ENCODE results near the gene ZBTB4. TPM values are rescaled to one million over a fixed set of nuclear protein-coding genes. Genes with fewer than 3 reads are reported as not detected.
"Not testable (repeated sequence)": the region's sequence is repeated elsewhere in the genome, so short reads cannot be mapped to it uniquely, and the experiment has no call there.

The ZBTB4 gene
- total RNA-seq, 3 donors from 2014 or later (not counting 1 experiment from before 2014, with no cell fraction given), result 64.0 to 72.5 (median 68.4) TPM

GRCh38 chr17:7476951-7477350 lies 2.5 kb downstream of the ZBTB4 start:
- H3K9me3 ChIP-seq (ENCODE audit: control insufficient read depth, insufficient read depth, low read length), result no peaks in the 10 kb centered on the region
- H3K27me3 Mint-ChIP-seq (ENCODE audit: low read depth in 2 of 2), result no peaks in the 10 kb centered on the region
- H3K9me3 Mint-ChIP-seq, result no peaks in the 10 kb centered on the region
- H3K4me3 ChIP-seq (ENCODE audit: low read length), result no peak overlapping the region
- no peaks in the 10 kb centered on the region for H3K36me3 ChIP-seq (ENCODE audit: control insufficient read depth, insufficient read depth, low read length)
- DNase-seq (no peak), ATAC-seq (no peak)
- no peak for TF ChIP-seq CTCF (IDR thresholded peaks at IDR 0.05)
- H3K27ac ChIP-seq (ENCODE audit: low read length), result peak overlapping the region; percentile 94
- intact Hi-C loops (cut with micrococcal nuclease), result no loop called here
- peak overlapping the region; percentile 97 for H3K4me3 Mint-ChIP-seq
- no peaks in the 10 kb centered on the region for H3K36me3 Mint-ChIP-seq
- H3K4me1 ChIP-seq (ENCODE audit: control insufficient read depth, insufficient read depth, low read length), result peaks cover 56% of the 10 kb centered on the region
- 94% methylated on average over 5 of the region's 5 CpGs for WGBS (ENCODE audit: insufficient coverage)
- peak overlapping the region; percentile 98 to 100 for H3K27ac Mint-ChIP-seq
- H3K27me3 ChIP-seq (ENCODE audit: control insufficient read depth, insufficient read depth, low read length), result no peaks in the 10 kb centered on the region
- peaks cover 56 to 67% of the 10 kb centered on the region in 2 donors for H3K4me1 Mint-ChIP-seq

DNA sequence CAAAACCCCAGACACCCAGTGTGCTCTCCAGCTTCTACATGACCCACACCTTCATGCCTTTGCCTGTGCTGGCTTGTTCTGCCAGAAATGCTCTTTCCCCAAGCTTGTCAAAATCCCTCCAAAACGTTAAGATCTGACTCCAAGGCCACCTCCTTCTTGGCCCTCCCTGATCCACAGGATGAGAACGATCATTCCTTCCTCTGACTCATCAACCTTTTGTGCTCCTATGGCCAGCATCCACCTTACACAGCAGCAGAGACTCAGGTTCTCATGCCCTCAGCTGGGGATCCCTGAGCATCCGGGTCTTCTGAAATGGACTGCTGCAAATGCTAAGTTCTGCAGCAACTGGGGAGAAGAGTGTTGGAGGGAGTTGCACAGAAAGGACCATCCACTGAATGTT lies 2.9 kb downstream of the ZBTB4 start:
- intact Hi-C loops (cut with micrococcal nuclease), result no loop called here
- no peak for DNase-seq
- 62% methylated on average over 3 of the region's 3 CpGs for WGBS (ENCODE audit: insufficient coverage)
- Histone ChIP-seq H3K4me1 (ENCODE audit: control insufficient read depth, insufficient read depth, low read length) (peaks cover 61% of the 10 kb centered on the region), H3K27me3 (ENCODE audit: control insufficient read depth, insufficient read depth, low read length) (no peaks in the 10 kb centered on the region), H3K27ac (ENCODE audit: low read length) (peak overlapping the region; percentile 79), H3K4me3 (ENCODE audit: low read length) (no peak overlapping the region), H3K36me3 (ENCODE audit: control insufficient read depth, insufficient read depth, low read length) (no peaks in the 10 kb centered on the region), H3K9me3 (ENCODE audit: control insufficient read depth, insufficient read depth, low read length) (no peaks in the 10 kb centered on the region)
- no peaks in the 10 kb centered on the region for H3K36me3 Mint-ChIP-seq
- no peak for TF ChIP-seq CTCF (IDR thresholded peaks at IDR 0.05)
- peak overlapping the region; percentile 97 for H3K4me3 Mint-ChIP-seq
- peaks cover 56 to 67% of the 10 kb centered on the region in 2 donors for H3K4me1 Mint-ChIP-seq
- H3K9me3 Mint-ChIP-seq, result no peaks in the 10 kb centered on the region
- no peaks in the 10 kb centered on the region for H3K27me3 Mint-ChIP-seq (ENCODE audit: low read depth in 2 of 2)
- H3K27ac Mint-ChIP-seq, result peak overlapping the region; percentile 98 to 100
- ATAC-seq, result no peak

GRCh38 chr17:7475764-7476422 lies 3.5 kb downstream of the ZBTB4 start:
- peaks cover 65% of the 10 kb centered on the region for H3K4me1 ChIP-seq (ENCODE audit: control insufficient read depth, insufficient read depth, low read length)
- intact Hi-C loops (cut with micrococcal nuclease), result no loop called here

DNA sequence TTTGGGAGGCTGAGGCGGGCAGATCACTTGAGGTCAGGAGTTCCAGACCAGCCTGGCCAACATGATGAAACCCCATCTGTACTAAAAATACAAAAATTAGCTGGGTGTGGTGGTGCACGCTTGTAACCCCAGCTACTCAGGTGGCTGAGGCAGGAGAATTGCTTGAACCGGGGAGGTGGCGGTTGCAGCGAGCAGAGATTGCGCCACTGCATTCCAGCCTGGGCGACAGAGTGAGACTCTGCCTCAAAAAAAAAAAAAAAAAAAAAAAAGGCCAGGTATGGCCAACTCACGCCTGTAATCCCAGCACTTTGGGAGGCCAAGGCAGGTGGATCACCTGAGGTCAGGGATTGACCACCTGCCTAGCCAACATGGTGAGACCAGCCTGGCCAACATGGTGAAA lies 4.7 kb downstream of the ZBTB4 start:
- H3K9me3 Mint-ChIP-seq; H3K27me3 ChIP-seq (ENCODE audit: control insufficient read depth, insufficient read depth, low read length); H3K27me3 Mint-ChIP-seq (ENCODE audit: low read depth in 2 of 2); H3K4me3 ChIP-seq (ENCODE audit: low read length); DNase-seq; intact Hi-C loops (cut with micrococcal nuclease); H3K36me3 Mint-ChIP-seq; H3K27ac ChIP-seq (ENCODE audit: low read length); H3K9me3 ChIP-seq (ENCODE audit: control insufficient read depth, insufficient read depth, low read length); ATAC-seq; H3K4me3 Mint-ChIP-seq; H3K36me3 ChIP-seq (ENCODE audit: control insufficient read depth, insufficient read depth, low read length): not testable (repeated sequence)
- WGBS (ENCODE audit: insufficient coverage), result 96% methylated on average over 8 of the region's 8 CpGs
- H3K4me1 ChIP-seq (ENCODE audit: control insufficient read depth, insufficient read depth, low read length), result peaks cover 54% of the 10 kb centered on the region
- H3K4me1 Mint-ChIP-seq, result peaks cover 47 to 53% of the 10 kb centered on the region in 2 donors
- H3K27ac Mint-ChIP-seq, result peak overlapping the region; percentile 98 to 100

More at GRCh38 chr17:7475764-7476422, 3.5 kb downstream of the ZBTB4 start:
- H3K27me3 Mint-ChIP-seq (ENCODE audit: low read depth in 2 of 2), result no peaks in the 10 kb centered on the region
- H3K9me3 ChIP-seq (ENCODE audit: control insufficient read depth, insufficient read depth, low read length), result no peaks in the 10 kb centered on the region
- H3K27me3 ChIP-seq (ENCODE audit: control insufficient read depth, insufficient read depth, low read length), result no peaks in the 10 kb centered on the region
- no peak for TF ChIP-seq CTCF (IDR thresholded peaks at IDR 0.05)
- peak; percentile 40 to 51 for DNase-seq
- peak overlapping the region; percentile 98 to 100 for H3K27ac Mint-ChIP-seq
- 59% methylated on average over 15 of the region's 15 CpGs for WGBS (ENCODE audit: insufficient coverage)
- no peaks in the 10 kb centered on the region for H3K9me3 Mint-ChIP-seq
- peaks cover 58 to 65% of the 10 kb centered on the region in 2 donors for H3K4me1 Mint-ChIP-seq
- no peaks in the 10 kb centered on the region for H3K36me3 ChIP-seq (ENCODE audit: control insufficient read depth, insufficient read depth, low read length)
- ATAC-seq, result peak; percentile 19 to 30 (median 26)
- H3K4me3 ChIP-seq (ENCODE audit: low read length), result no peak overlapping the region
- H3K36me3 Mint-ChIP-seq, result no peaks in the 10 kb centered on the region
- peak overlapping the region; percentile 97 for H3K4me3 Mint-ChIP-seq
- peak overlapping the region; percentile 79 for H3K27ac ChIP-seq (ENCODE audit: low read length)
